H9 (cell line): ENCODE results near the gene ADGRD1. TPM values are rescaled to one million over a fixed set of nuclear protein-coding genes. Genes with fewer than 3 reads are reported as not detected.

ENCODE experiments used
- DNase-seq: peaks from one replicate; pipeline ENCODE4 v3.0.0-alpha.2; 2017
- H2AFZ ChIP-seq: one replicate; pipeline ENCODE4 v1.6.1; 2013; ENCODE audit warnings: mild to moderate bottlenecking, low read length, control low read depth, moderate library complexity
- H2AK5ac ChIP-seq: 2 replicates; pipeline ENCODE4 v1.6.1; 2013; ENCODE audit warnings: low read length, control low read depth, mixed read lengths; ENCODE audit not compliant: insufficient read length
- H2BK120ac ChIP-seq: one replicate; pipeline ENCODE4 v1.6.1; 2013; ENCODE audit warnings: low read depth, mild to moderate bottlenecking, low read length, control low read depth, inconsistent platforms; ENCODE audit not compliant: poor library complexity, severe bottlenecking
- H2BK12ac ChIP-seq: 2 replicates; pipeline ENCODE4 v1.6.1; 2013; ENCODE audit warnings: low read length, control low read depth, mixed read lengths, low read depth; ENCODE audit not compliant: insufficient read length
- H2BK15ac ChIP-seq: 2 replicates; pipeline ENCODE4 v1.6.1; 2013; ENCODE audit warnings: low read depth, low read length, control low read depth
- H2BK20ac ChIP-seq: one replicate; pipeline ENCODE4 v1.6.1; 2013; ENCODE audit warnings: low read depth, mild to moderate bottlenecking, low read length, control low read depth, inconsistent platforms; ENCODE audit not compliant: poor library complexity, severe bottlenecking
- H2BK5ac ChIP-seq: 2 replicates; pipeline ENCODE4 v1.6.1; 2013; ENCODE audit warnings: low read length, control low read depth, mixed read lengths; ENCODE audit not compliant: insufficient read length
- H3K14ac ChIP-seq: 2 replicates; pipeline ENCODE4 v1.6.1; 2013; ENCODE audit warnings: low read length, control low read depth; ENCODE audit not compliant: insufficient read depth
- H3K18ac ChIP-seq: 2 replicates; pipeline ENCODE4 v1.6.1; 2013; ENCODE audit warnings: low read depth, mild to moderate bottlenecking, mixed read lengths, low read length, control low read depth; ENCODE audit not compliant: insufficient read length
- H3K23ac ChIP-seq: 2 replicates; pipeline ENCODE4 v1.6.1; 2013; ENCODE audit warnings: low read length, control low read depth, mixed read lengths, low read depth; ENCODE audit not compliant: insufficient read length
- H3K23me2 ChIP-seq: 2 replicates; pipeline ENCODE4 v1.6.1; 2013; ENCODE audit warnings: low read depth, mild to moderate bottlenecking, mixed read lengths, low read length, control low read depth; ENCODE audit not compliant: insufficient read length, poor library complexity, severe bottlenecking
- H3K27ac ChIP-seq: 2 replicates; pipeline ENCODE4 v1.5.1; 2013; ENCODE audit warnings: low read length, control low read depth, mixed read lengths, low read depth; ENCODE audit not compliant: insufficient read length
- H3K27me3 ChIP-seq: 2 replicates; pipeline ENCODE4 v1.6.1; 2013; ENCODE audit warnings: low read length, control low read depth, inconsistent platforms; ENCODE audit not compliant: insufficient read depth
- H3K4ac ChIP-seq: 2 replicates; pipeline ENCODE4 v1.6.1; 2013; ENCODE audit warnings: low read depth, mild to moderate bottlenecking, control low read depth, inconsistent platforms, low read length, moderate library complexity
- H3K4me1 ChIP-seq: 2 replicates; pipeline ENCODE4 v1.6.1; 2013; ENCODE audit warnings: low read length, control low read depth, inconsistent platforms; ENCODE audit not compliant: insufficient read depth
- H3K4me2 ChIP-seq: 2 replicates; pipeline ENCODE4 v1.6.1; 2013; ENCODE audit warnings: low read length, control low read depth, mixed read lengths; ENCODE audit not compliant: insufficient read length, insufficient read depth
- H3K56ac ChIP-seq: 2 replicates; pipeline ENCODE4 v1.6.1; 2013; ENCODE audit warnings: low read depth, mild to moderate bottlenecking, mixed read lengths, low read length, control low read depth; ENCODE audit not compliant: insufficient read length
- H3K79me1 ChIP-seq: 2 replicates; pipeline ENCODE4 v1.6.1; 2013; ENCODE audit warnings: low read depth, mild to moderate bottlenecking, moderate library complexity, low read length, control low read depth, inconsistent platforms; ENCODE audit not compliant: insufficient read depth, poor library complexity, severe bottlenecking
- H3K79me2 ChIP-seq: 2 replicates; pipeline ENCODE4 v1.6.1; 2013; ENCODE audit warnings: low read length, control low read depth, inconsistent platforms; ENCODE audit not compliant: insufficient read depth
- H3K9ac ChIP-seq: 2 replicates; pipeline ENCODE4 v1.6.1; 2013; ENCODE audit warnings: low read length, control low read depth, mixed read lengths; ENCODE audit not compliant: insufficient read length; ENCODE audit errors: extremely low read depth
- H3K9me3 ChIP-seq: one replicate; pipeline ENCODE4 v1.6.1; 2013; ENCODE audit warnings: low read depth, low read length, inconsistent platforms; ENCODE audit not compliant: control insufficient read depth
- H3T11ph ChIP-seq: one replicate; pipeline ENCODE4 v1.6.1; 2013; ENCODE audit warnings: mild to moderate bottlenecking, low read length, control low read depth, inconsistent platforms
- H4K20me1 ChIP-seq: one replicate; pipeline ENCODE4 v1.6.1; 2013; ENCODE audit not compliant: control insufficient read depth, insufficient read length, insufficient read depth
- H4K5ac ChIP-seq: 2 replicates; pipeline ENCODE4 v1.6.1; 2013; ENCODE audit warnings: low read depth, mild to moderate bottlenecking, mixed read lengths, low read length, control low read depth; ENCODE audit not compliant: insufficient read length
- H4K8ac ChIP-seq: replicated peaks from 2 replicates; pipeline ENCODE4 v1.6.1; 2013; ENCODE audit warnings: low read length, control low read depth, mixed read lengths, low read depth; ENCODE audit not compliant: insufficient read length
- H4K91ac ChIP-seq: 2 replicates; pipeline ENCODE4 v1.6.1; 2013; ENCODE audit warnings: low read depth, mild to moderate bottlenecking, moderate library complexity, mixed read lengths, low read length, control low read depth; ENCODE audit not compliant: insufficient read length
- H3K27ac Mint-ChIP-seq, 3 experiments: 2 replicates in 2 of 3; 3 replicates in 1 of 3; pipeline ENCODE4 v1.8.0; 2020 to 2021; ENCODE audit warnings: mixed read lengths in 3 of 3, mild to moderate bottlenecking in 1 of 3, moderate library complexity in 1 of 3
- H3K27me3 Mint-ChIP-seq: 2 replicates; pipeline ENCODE4 v1.8.0; 2021; ENCODE audit warnings: low read depth, mild to moderate bottlenecking, moderate library complexity, mixed read lengths
- H3K36me3 Mint-ChIP-seq, 3 experiments: 2 replicates in 2 of 3; 3 replicates in 1 of 3; pipeline ENCODE4 v1.8.0; 2020 to 2021; ENCODE audit warnings: low read depth in 3 of 3, mixed read lengths in 3 of 3; ENCODE audit not compliant: insufficient read depth in 1 of 3
- H3K4me1 Mint-ChIP-seq, 2 experiments: 2 replicates each; pipeline ENCODE4 v1.8.0; 2020; ENCODE audit warnings: mixed read lengths in 2 of 2
- H3K4me3 Mint-ChIP-seq, 2 experiments: 2 replicates in 1 of 2; 3 replicates in 1 of 2; pipeline ENCODE4 v1.8.0; 2020 to 2021; ENCODE audit warnings: mild to moderate bottlenecking in 2 of 2, mixed read lengths in 2 of 2, moderate library complexity in 1 of 2
- H3K9me3 Mint-ChIP-seq, 2 experiments: 2 replicates in 1 of 2; 3 replicates in 1 of 2; pipeline ENCODE4 v1.8.0; 2020; ENCODE audit warnings: mild to moderate bottlenecking in 2 of 2, mixed read lengths in 2 of 2, moderate library complexity in 1 of 2
- CTCF ChIP-seq: fragments of 200-600 bp; sonication (generic); conservative IDR thresholded peaks from 3 replicates; pipeline ENCODE4 v1.8.0; 2021; ENCODE audit warnings: antibody characterized with exemption, mild to moderate bottlenecking
- WGBS: extraction: QIAGEN DNeasy Blood & Tissue Kit; methylation state at CpG from one replicate; pipeline ENCODE4 v1.1.7; 2013; ENCODE audit warnings: missing lambda C conversion rate, low lambda C conversion rate, mixed read lengths; ENCODE audit not compliant: insufficient read length; ENCODE audit errors: extremely low coverage; 5-methylcytosine and 5-hydroxymethylcytosine counted together
- total RNA-seq: library from RNA; stranded (reverse); gene quantifications from 2 replicates; pipeline ENCODE4 v1.2.1, GENCODE V29; 2021

Gene ADGRD1
- total RNA-seq, 1 experiment from 2014 or later, result 0.52 TPM

GRCh38 chr12:130981911-130982310 is 28.2 kb downstream of the ADGRD1 start:
- no peak overlapping the region for H2BK15ac ChIP-seq
- no peaks in the 10 kb centered on the region for H3K27me3 ChIP-seq
- peak; percentile 24 for DNase-seq
- no peak overlapping the region for H4K5ac ChIP-seq
- no peak overlapping the region; the same call in 1 of the 2 replicates for H3K14ac ChIP-seq
- H2BK5ac ChIP-seq, result no peak overlapping the region
- Mint-ChIP-seq H3K4me1 (peaks cover 7 to 13% of the 10 kb centered on the region in 2 experiments), H3K4me3 (no peak overlapping the region), H3K9me3 (no peaks in the 10 kb centered on the region), H3K27me3 (peaks cover 13% of the 10 kb centered on the region), H3K27ac (no peak overlapping the region), H3K36me3 (no peaks in the 10 kb centered on the region; a peak in 1 of 7 replicates)
- no peak overlapping the region for H3K4me2 ChIP-seq
- H2BK20ac ChIP-seq, result no peak overlapping the region
- H2BK120ac ChIP-seq, result no peak overlapping the region
- no CpG with 5 or more reads among the region's 12 CpGs for WGBS
- no peak overlapping the region for H4K8ac ChIP-seq
- H4K91ac ChIP-seq, result no peak overlapping the region
- TF ChIP-seq CTCF, result no peak
- H3K79me2 ChIP-seq, result no peaks in the 10 kb centered on the region
- H3T11ph ChIP-seq, result no peak overlapping the region
- H3K27ac ChIP-seq, result no peak overlapping the region
- no peak overlapping the region for H2BK12ac ChIP-seq
- H3K18ac ChIP-seq, result no peak overlapping the region
- no peaks in the 10 kb centered on the region for H3K23me2 ChIP-seq
- H3K9ac ChIP-seq, result no peak overlapping the region
- H2AK5ac ChIP-seq, result no peak overlapping the region
- no peak overlapping the region for H3K23ac ChIP-seq
- H4K20me1 ChIP-seq, result no peaks in the 10 kb centered on the region
- H3K4me1 ChIP-seq, result no peaks in the 10 kb centered on the region
- no peak overlapping the region for H3K56ac ChIP-seq
- H3K79me1 ChIP-seq, result no peaks in the 10 kb centered on the region
- H2AFZ ChIP-seq, result no peak overlapping the region
- H3K4ac ChIP-seq, result no peak overlapping the region
- no peaks in the 10 kb centered on the region for H3K9me3 ChIP-seq
